Measurements from ENCODE around the gene ARL8B.

DNA sequence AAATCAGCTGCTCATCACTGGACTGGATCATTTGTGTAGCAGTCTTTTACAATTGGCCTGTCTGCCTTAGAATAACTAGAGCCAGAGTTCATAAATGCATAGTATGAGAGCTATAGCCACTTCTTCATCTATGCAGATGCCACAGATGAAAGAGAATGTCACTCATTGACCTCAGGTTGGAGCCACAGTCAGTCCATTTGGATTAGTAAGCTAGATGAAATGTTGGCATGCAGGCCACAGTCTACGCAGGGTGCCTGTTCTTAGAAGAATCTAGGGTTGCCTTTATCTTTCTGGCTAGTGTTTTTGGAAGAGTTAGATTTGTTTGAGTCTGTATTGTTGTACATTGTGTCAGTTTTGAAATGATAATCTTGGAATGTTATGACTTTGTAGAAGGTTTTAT is 40.0 kb downstream of the ARL8B start:
- TF ChIP-seq CTCF (conservative IDR thresholded peaks at IDR 0.05; ENCODE audit: low read depth, low read length) (no peak), EZH2 (IDR thresholded peaks at IDR 0.05; ENCODE audit: borderline replicate concordance, low read depth, low read length, poor library complexity, severe bottlenecking) (no peak)
